ENCODE measurements around the gene IFI35. TPM values are rescaled to one million over a fixed set of nuclear protein-coding genes. Genes with fewer than 3 reads are reported as not detected.

The IFI35 gene
- polyA plus RNA-seq, 1 experiment, result 42.5 TPM

GRCh38 chr17:43018008-43018853, 11.6 kb downstream of the IFI35 start:
- CTCF ChIA-PET, result no interaction called here
- Histone ChIP-seq H3K4me3 (ENCODE audit: low read depth, low read length) (no peak overlapping the region), H3K36me3 (ENCODE audit: control insufficient read depth, insufficient read depth, low read length) (peaks cover 31% of the 10 kb centered on the region), H3K27me3 (ENCODE audit: control insufficient read depth, insufficient read depth, low read length) (no peaks in the 10 kb centered on the region)
- POLR2A ChIA-PET, result no interaction called here
- no peak for TF ChIP-seq CTCF (IDR thresholded peaks at IDR 0.05; ENCODE audit: insufficient read depth, low read depth, low read length)
- no peak for DNase-seq (ENCODE audit: low read depth)

GRCh38 chr17:43018932-43019331, 12.3 kb downstream of the IFI35 start:
- peaks cover 26% of the 10 kb centered on the region for H3K36me3 ChIP-seq (ENCODE audit: control insufficient read depth, insufficient read depth, low read length)
- no peaks in the 10 kb centered on the region for H3K27me3 ChIP-seq (ENCODE audit: control insufficient read depth, insufficient read depth, low read length)
- ChIA-PET POLR2A (no interaction called here), CTCF (interaction anchor here (1.0 kb wide), 1 partner anchor 8 kb away, joined by 4 read pairs; no protein-coding TSS in a partner anchor)
- DNase-seq (ENCODE audit: low read depth), result no peak
- no peak overlapping the region for H3K4me3 ChIP-seq (ENCODE audit: low read depth, low read length)
- no peak for TF ChIP-seq CTCF (IDR thresholded peaks at IDR 0.05; ENCODE audit: insufficient read depth, low read depth, low read length)

- ChIA-PET CTCF (interaction anchor here (1.0 kb wide), 1 partner anchor 9 kb away, joined by 4 read pairs; no protein-coding TSS in a partner anchor), POLR2A (no interaction called here)
- Histone ChIP-seq H3K4me3 (ENCODE audit: low read depth, low read length) (no peak overlapping the region), H3K36me3 (ENCODE audit: control insufficient read depth, insufficient read depth, low read length) (peaks cover 22% of the 10 kb centered on the region), H3K27me3 (ENCODE audit: control insufficient read depth, insufficient read depth, low read length) (no peaks in the 10 kb centered on the region)
- TF ChIP-seq CTCF (IDR thresholded peaks at IDR 0.05; ENCODE audit: insufficient read depth, low read depth, low read length), result no peak
- DNase-seq (ENCODE audit: low read depth), result no peak
Measured at GRCh38 chr17:43019418-43019817, 12.8 kb downstream of the IFI35 start.

- Histone ChIP-seq H3K36me3 (ENCODE audit: control insufficient read depth, insufficient read depth, low read length) (peaks cover 19% of the 10 kb centered on the region), H3K27me3 (ENCODE audit: control insufficient read depth, insufficient read depth, low read length) (peaks cover 2% of the 10 kb centered on the region; the same call in 1 of the 2 replicates), H3K4me3 (ENCODE audit: low read depth, low read length) (no peak overlapping the region)
- DNase-seq (ENCODE audit: low read depth), result no peak
- TF ChIP-seq CTCF (IDR thresholded peaks at IDR 0.05; ENCODE audit: insufficient read depth, low read depth, low read length), result no peak
- ChIA-PET CTCF (interaction anchor here (0.9 to 1.0 kb wide), 2 partner anchors 18 to 177 kb away, joined by 3 read pairs; no protein-coding TSS in a partner anchor), POLR2A (no interaction called here)
Measured at GRCh38 chr17:43020030-43020621, 13.5 kb downstream of the IFI35 start.

All from BJ (cell line).